GM18517 (cell line): ENCODE data around the gene TMUB2.

Experiments used
- ATAC-seq: cut with Tn5 transposase; IDR thresholded peaks from one replicate; pipeline ENCODE4 v1.9.1; 2021; ENCODE audit warnings: mild to moderate bottlenecking, moderate library complexity; ENCODE audit not compliant: unreplicated experiment

TMUB2 gene

DNA sequence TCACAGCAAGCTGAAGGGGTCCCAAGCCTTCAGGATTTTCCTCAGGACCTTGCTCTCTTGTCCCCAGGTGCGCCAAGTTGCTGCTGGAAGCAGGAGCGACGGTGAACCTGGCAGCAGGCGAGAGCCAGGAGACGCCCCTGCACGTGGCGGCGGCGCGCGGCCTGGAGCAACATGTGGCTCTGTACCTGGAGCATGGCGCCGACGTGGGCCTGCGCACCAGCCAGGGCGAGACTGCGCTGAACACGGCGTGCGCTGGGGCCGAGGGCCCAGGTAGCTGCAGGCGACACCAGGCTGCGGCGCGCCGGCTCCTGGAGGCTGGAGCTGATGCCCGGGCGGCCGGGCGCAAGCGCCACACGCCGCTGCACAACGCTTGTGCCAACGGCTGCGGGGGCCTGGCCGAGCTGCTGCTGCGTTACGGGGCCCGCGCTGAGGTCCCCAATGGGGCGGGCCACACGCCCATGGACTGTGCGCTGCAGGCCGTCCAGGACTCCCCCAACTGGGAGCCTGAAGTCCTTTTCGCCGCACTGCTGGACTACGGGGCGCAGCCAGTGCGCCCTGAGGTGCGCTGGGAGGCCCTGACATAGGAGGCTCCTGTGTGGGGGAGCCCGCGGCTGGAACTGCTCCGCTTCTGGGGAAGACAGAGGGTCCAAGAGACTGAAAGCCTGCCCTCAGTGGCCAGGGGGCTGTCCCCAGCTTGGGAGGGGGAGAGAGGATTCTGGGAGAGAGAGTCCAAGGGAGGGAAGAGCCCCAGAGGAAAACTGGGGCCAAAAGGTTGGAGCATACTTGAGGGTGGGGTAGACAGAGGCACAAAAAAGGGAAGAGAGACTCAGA is 9.9 kb upstream of the TMUB2 start:
- ATAC-seq: no peak

DNA sequence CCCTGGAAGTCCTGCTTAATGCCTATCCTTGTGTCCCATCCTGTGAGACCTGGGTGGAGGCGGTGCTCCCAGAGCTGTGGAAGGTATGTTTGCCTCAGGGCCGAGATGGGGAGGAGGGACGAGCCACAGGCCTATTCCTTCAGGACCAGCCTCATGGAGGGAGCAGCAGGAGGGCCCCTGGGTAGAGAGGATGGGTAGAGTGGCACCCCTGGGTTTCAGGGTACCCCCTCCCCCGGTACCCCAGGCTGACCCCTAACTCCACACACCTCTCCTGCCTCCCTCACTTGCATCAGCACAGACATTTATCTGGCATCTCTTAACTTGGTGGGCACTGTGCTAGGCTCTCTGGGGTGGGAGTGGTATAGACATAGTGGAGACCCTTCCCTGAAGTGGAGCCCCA is 9.1 kb upstream of the TMUB2 start:
- ATAC-seq: no peak

DNA sequence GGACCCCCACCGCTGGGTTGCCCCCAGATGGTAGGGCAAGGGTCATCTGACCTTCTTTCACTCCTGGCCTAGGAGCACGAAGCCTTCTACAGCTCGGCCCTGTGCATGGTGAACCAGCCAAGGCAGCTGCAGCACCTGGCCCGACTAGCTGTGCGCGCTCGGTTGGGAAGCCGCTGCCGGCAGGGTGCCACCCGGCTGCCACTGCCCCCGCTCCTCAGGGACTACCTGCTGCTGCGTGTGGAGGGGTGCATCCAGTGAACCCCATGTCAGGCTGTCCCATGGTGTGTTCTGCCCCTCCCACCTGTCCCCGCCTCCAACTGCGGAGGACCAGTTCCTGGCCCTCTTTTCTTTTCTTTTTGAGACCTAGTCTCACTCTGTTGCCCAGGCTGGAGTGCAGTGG is 8.6 kb upstream of the TMUB2 start:
- no peak for ATAC-seq

DNA sequence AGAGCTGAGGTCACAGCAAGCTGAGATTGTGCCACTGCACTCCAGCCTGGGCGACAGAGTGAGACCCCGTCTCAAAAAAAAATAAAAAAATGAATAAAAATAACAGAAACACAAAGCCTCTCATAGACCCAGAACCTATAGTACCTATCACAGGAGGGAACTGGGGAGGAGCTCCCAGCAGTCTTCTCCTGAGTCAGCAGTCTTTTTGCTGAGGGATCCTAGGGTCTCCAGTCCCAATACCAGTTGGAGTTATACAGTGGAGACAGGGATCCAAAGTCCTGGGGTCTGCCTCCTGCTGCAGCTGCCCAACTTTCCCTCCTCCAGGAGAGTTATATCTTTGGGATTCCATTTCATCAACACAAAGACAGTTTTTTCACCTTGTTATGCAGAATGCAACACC is 3.7 kb upstream of the TMUB2 start:
- ATAC-seq: no peak

DNA sequence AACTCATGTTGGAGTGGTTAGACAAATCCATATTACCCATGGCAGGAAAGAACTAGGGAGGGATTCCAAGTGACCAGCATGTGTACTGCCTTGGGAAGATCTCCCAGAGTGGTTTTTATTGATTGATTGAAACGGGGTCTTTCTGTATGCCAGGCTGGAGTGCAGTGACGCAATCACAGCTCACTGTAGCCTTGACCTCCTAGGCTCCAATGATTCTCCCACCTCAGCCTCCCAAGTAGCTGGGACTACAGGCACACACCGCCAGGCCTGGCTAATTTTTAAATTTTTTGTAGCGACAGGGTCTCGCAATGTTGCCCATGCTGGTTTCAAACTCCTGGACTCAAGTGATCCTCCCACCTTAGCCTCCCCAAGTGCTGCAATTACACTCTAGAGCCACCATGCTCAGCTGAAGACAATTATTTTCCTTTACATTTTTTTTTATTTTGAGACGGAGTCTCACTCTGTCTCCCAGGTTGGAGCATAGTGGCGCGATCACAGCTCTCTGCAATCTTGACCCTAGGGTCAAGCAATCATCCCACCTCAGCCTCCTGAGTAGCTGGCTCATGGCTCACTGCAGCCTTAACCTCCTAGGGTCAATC is 2.5 kb upstream of the TMUB2 start:
- ATAC-seq: no peak

DNA sequence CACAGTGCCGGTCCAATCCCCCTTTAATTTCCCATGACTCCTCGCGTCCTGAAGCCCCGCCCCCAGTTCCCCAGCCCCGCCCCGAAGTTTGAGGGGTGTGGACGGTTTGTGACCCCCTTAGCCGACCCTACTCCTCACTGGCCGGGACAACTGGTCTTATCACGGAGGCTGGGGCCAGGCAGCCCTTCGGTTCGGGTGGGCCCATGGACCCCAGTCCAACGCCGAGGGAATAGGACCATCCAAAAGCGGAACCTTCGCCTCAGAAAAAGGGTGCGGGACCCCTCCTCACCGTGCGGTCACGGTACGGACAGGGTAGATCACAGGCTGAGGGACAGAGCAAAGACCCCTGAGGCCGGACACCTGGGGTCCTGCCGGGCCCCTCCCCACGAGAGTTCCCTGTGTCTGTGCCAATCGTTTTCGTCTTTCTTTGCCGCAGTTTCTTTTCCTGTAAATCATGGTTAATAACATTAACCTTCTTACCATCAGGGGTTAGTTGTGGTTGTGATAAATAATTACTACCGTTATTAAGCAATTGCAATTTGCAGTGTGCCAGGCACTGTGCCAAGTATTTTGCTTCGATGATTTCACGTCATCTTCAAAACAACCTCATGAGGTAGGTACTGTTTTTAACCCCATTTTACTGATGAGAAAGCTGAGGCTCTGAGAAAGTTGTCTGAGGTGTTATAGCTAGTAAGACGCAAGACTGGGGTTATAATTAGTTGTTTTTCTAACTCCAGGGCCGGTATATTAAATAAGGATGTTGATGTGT is 543 bp downstream of the TMUB2 start:
- ATAC-seq: no peak

DNA sequence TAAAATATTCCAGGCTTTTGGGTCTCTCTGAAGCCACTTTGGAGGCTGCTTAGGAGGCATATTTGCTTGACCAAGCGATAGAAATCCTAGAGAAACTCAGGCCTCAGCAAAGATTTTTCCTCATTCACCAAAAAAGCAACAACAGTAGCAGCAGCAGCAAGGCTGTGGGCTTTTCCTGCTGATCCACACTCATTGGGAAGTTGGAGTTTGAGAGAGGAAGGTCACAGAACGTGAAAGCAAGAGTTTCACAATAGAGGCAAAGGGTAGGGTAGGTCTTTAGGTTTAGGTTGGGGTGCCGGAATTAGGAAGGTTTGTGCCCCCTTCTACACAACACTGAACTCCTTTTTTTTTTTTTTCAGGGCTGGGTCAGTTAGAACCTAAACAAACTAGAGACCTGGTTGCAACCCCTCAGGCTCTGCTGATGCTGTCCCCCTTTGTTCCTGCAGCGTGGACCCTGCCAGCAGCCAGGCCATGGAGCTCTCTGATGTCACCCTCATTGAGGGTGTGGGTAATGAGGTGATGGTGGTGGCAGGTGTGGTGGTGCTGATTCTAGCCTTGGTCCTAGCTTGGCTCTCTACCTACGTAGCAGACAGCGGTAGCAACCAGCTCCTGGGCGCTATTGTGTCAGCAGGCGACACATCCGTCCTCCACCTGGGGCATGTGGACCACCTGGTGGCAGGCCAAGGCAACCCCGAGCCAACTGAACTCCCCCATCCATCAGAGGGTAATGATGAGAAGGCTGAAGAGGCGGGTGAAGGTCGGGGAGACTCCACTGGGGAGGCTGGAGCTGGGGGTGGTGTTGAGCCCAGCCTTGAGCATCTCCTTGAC is 2.0 kb downstream of the TMUB2 start:
- ATAC-seq: no peak

DNA sequence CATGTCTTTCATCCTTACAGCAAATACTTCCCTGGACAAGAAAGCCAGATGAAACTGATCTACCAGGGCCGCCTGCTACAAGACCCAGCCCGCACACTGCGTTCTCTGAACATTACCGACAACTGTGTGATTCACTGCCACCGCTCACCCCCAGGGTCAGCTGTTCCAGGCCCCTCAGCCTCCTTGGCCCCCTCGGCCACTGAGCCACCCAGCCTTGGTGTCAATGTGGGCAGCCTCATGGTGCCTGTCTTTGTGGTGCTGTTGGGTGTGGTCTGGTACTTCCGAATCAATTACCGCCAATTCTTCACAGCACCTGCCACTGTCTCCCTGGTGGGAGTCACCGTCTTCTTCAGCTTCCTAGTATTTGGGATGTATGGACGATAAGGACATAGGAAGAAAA is 3.7 kb downstream of the TMUB2 start:
- no peak for ATAC-seq

DNA sequence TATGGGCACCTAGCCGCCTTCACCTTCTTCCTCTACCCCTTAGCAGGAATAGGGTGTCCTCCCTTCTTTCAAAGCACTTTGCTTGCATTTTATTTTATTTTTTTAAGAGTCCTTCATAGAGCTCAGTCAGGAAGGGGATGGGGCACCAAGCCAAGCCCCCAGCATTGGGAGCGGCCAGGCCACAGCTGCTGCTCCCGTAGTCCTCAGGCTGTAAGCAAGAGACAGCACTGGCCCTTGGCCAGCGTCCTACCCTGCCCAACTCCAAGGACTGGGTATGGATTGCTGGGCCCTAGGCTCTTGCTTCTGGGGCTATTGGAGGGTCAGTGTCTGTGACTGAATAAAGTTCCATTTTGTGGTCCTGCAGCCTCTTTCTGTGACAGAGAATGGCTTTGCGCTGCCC is 4.6 kb downstream of the TMUB2 start:
- ATAC-seq: no peak

DNA sequence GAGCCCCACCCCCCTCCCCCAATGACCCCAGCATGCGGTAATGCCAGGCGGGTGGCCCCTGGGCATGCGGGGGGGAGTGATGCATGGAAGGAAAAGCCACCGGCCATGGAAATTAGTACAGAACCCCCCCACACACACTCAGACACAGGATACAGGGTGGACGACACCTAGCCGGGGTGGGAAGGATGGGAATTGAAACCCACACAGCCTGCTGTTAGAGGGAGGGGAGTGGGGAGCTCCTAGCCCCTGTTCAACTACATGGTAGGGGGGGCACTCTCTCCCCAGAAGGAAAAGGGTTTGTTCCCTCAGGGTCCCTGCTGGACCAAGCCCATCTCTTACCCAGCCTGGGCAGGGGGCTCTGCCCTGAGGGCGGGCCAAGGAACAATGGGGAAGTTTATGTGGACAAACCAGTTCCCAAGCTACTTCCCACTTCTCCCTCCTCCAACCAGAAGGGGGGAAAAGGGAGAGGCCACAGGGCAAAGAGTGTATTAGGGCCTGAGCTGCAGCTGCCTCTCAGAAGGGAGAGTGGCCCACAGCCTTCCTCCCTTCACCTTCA is 5.2 kb downstream of the TMUB2 start:
- ATAC-seq: no peak

DNA sequence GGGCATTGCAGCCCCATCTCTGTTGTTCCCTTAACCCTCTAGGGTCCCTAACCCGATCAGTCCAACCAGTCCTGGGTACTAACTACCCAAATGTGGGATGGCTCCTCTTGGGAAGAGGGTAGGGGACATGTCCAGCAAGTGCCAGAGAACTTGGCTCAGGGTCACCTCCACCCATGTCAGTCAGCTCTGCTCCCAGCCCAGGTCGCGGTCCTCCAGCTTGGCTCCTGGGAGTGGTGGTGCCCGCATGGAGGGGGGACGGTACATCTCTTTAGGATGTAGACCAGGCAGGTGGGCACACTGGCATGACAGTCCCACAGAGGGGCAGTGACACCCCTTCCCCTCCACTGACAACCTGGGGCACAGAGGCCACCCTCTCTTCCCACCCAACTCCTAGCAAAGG is 6.0 kb downstream of the TMUB2 start:
- ATAC-seq: no peak

DNA sequence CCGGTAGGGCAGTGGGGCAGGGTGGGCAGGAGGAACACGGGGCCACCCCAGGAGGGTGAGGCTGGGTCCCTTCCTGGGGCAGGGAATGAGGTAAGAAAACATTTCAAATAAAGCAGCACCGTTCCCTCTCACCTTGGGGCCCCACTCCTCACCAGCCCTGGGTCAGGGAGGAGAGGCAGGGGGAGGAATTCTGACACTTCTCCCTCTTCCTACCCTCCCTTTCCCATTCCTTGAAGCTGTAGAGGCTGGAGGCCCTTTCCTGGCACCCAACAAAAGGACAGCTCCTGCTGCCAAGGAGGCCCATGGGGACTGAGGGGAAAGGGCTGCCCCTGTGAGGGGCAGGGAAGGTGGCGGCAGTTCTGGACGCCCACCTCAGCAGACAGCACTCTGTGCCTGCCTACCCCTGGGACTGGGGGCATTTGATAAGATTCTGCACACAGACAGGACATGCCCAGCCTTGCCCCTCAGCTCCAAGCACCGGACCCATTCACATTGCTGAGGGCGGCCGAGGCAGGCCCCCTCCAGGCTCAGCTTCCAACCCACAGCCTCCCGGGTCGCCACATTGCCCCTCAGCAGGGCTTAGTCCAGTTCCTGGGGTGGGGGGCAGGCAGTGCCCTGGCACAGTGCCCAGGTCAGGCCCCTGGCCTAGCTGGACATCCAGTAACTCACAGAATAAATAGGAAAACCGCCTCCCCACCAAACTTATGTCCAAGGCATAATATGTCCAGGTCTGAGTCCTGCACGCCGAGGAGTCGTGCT is 6.7 kb downstream of the TMUB2 start:
- ATAC-seq: no peak

DNA sequence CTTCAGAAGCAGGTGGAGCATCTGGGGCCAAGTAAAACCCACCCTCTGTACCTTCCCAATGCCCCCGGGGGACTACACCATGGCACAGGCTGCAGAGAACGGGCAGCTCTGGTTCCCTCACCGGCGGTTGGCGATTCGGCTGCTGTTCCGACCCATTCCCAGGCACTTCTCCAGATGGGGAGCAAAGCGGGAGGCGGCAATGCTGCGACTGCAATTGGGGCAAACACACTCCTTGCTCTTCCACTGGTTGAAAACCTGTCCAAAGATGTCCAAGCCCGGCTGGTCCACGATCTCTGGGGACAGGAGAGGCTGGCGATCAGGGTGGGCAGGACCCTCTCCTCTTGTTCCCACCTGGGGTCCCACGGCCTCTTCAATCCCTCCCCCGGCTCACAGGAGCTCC is 10.3 kb downstream of the TMUB2 start:
- no peak for ATAC-seq

DNA sequence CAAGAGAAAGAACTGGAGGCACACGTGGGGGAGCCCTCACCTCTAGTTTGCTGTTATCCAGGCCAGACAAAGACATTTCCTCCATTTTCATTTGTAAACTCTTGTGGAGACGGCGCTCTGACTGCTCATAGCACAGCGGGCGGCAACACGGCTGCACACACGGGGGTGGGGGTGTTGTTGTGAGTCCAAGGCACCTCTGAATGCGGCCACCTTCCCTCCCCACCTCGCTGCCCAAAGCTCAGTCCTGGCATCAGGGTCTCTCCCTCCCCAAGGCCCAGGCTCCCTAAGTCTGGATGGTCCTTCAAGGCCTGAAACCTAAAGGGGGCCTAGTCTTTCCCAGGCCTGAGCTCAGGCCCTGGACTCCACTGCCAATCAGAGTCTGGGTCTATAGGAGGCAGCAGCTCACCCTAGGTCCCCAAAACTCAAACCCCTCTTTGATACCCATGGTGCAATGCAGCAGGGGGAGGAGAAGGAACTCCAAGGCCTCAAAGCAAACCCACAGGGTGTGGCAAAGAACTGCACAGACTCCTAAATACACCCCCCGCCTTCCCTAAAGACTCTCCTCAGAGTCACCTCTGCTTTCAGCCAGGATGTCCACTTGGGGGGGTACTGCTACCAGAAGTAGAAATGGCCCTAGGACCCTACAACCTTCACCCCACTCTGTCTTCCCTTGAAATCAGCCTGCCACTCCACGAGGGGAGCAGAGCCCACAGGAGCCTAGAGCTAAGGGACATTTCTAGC is 11.4 kb downstream of the TMUB2 start:
- no peak for ATAC-seq

DNA sequence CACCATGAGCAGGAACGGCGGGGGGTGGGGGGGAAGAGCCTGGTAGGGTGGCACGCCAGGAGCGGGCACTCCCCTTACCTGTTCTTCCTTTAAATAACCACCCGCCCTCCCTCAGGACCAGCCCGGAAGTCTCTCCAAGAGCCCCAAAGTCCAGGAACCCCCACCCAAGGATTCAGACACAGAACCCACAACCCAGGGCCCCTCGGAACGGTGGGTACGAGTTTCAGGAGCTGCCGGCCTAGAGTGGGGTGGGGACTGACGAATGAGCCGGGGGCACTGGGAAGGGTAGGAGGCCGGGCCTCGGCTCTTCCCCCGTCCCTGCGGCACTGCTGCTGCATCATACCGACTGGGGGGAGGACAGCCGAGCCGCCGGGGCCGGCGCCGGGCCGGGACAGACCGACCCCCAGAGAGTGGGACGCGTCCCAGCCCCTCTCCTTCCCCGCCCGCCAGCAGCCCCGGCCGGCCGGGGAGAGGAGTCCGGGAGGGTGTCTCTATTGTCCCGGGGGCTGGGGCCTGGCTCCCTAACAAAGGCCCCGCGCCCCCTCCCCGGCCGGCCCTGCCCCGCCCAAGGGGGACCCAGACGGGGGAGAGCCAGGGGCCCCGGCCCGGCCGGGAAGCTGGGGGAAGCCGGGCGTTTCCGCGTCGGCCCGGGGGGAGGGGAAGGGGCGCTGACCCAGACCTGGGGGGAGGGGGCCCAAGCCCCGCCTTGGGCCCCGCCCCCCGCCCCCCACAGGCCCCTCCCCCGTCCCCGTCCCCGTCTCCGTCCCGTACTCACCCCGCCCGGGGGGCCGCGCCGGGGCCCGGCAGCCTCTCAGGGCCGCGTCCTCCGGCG is 12.2 kb downstream of the TMUB2 start:
- ATAC-seq: no peak

DNA sequence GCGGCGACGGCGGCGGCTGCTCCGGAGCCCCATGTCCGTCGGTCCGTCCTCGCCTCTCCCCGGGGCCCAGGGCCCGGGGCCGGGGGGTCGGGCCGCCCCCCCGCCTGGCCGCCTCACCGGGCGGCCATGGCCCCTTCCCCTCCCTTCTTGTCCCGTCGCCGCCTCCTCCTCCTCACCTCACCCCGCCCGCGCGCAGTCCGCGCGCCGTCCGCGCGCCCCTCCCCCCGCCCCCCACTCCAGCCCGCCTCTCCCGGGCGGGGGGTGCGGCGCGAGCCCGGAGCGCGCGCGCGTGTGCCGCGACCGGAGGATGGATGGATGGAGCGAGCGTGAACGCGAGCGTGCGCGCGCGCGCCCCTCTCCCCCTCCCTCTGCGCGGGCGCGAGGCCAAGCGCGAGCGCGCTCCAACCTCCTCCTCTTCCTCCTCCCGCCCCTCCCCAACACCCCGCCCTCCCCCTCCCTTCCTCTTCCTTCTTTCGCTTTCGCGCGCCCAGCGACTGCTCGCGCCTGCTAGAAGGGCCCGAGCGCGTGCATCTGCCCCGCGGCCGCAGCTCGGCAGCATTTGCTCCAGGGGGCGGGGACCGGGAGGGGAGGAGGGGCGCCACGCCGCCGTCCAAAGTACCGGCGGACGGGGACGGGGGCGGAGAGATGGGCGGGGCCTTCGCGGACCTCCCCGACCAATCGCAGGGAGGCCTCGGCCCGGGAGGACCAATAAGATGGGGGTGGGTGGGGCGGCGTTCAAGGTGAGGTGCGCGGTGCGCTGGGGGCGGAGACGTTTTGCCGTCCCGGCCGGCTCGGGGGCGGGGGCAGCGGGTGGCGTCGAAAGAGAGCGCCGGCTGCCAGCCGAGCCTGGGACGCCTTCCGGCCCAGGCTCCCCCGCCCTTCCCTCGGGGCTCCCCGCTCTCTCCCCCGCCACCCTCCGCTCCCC is 13.0 kb downstream of the TMUB2 start, which contains the start of gene ATXN7L3:
ATXN7L3 (minus strand) TSS at position 332 of the 925 bp plus-strand sequence. CDS start 1,814 bp downstream, outside the sequence.
- peak; percentile 52 for ATAC-seq

DNA sequence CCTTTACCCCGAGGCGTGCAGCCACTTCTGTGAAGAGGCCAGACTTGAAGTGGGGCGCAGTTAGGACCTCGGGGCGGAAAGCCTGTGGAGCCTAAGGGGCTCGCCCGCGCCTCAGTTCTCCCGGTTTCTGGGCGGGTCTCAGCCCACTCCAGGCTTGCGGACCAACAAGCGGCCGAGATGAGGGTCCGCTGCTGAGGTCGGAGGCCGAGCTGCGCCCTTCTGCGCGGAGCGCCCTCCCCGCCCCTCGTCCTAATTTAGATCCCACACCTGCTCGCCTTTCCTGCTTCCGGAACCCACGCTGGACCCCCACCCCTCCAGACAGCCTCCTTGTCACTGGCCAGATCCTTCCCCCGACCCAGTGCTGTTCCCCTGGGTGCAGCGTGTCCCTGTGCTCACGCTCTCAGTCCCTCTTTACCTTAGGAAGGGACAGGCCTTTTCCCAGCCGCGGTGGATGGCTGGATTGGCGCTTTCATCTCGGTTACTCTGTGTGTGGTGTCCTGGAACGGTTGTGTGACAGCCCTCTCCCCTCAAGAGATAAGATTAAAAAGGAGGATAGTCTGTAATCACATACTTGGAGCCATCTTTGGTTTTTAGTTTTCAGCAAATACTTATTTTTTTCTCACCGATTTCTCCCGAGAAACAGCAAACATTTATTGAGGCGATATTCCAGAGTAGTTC is 13.8 kb downstream of the TMUB2 start:
- peak; percentile 7 for ATAC-seq
